GM21529 (cell line): ENCODE results near the gene ALDH7A1.
"Not testable (repeated sequence)": the region's sequence is repeated elsewhere in the genome, so short reads cannot be mapped to it uniquely, and the experiment has no call there.

Experiments
- ATAC-seq: cut with Tn5 transposase; IDR thresholded peaks from one replicate; pipeline ENCODE4 v1.9.1; 2021; ENCODE audit not compliant: unreplicated experiment

ALDH7A1 gene

GRCh38 chr5:126535856-126536545 lies 59.0 kb downstream of the ALDH7A1 start:
- no peak for ATAC-seq

- no peak for ATAC-seq
These were observed 60.5 kb downstream of the ALDH7A1 start for GRCh38 chr5:126534553-126534952.

GRCh38 chr5:126531543-126532120 lies 63.4 kb downstream of the ALDH7A1 start:
- no peak for ATAC-seq

- ATAC-seq = no peak
These were observed 67.1 kb downstream of the ALDH7A1 start for GRCh38 chr5:126527892-126528291.

- no peak for ATAC-seq
These were observed 67.9 kb downstream of the ALDH7A1 start for GRCh38 chr5:126527158-126527557.

GRCh38 chr5:126526493-126526892 lies 68.5 kb downstream of the ALDH7A1 start:
- ATAC-seq = no peak

- no peak for ATAC-seq
These were observed 69.3 kb downstream of the ALDH7A1 start for GRCh38 chr5:126525630-126526245.

GRCh38 chr5:126523818-126524510 lies 71.1 kb downstream of the ALDH7A1 start:
- ATAC-seq = no peak

- ATAC-seq = no peak
These were observed 73.9 kb downstream of the ALDH7A1 start for GRCh38 chr5:126521130-126521529.

- no peak for ATAC-seq
These were observed 74.4 kb downstream of the ALDH7A1 start for GRCh38 chr5:126520593-126520953.

- no peak for ATAC-seq
These were observed 75.1 kb downstream of the ALDH7A1 start for GRCh38 chr5:126519637-126520592.

GRCh38 chr5:126519223-126519622 lies 75.8 kb downstream of the ALDH7A1 start:
- ATAC-seq = not testable (repeated sequence)

GRCh38 chr5:126516852-126517251 lies 78.2 kb downstream of the ALDH7A1 start:
- ATAC-seq = no peak

GRCh38 chr5:126516133-126516532 lies 78.9 kb downstream of the ALDH7A1 start:
- ATAC-seq = no peak

- ATAC-seq = no peak
These were observed 79.7 kb downstream of the ALDH7A1 start for GRCh38 chr5:126515337-126515736.

GRCh38 chr5:126514558-126515141 lies 80.4 kb downstream of the ALDH7A1 start:
- no peak for ATAC-seq

GRCh38 chr5:126514131-126514557 lies 80.9 kb downstream of the ALDH7A1 start:
- ATAC-seq = no peak

- no peak for ATAC-seq
These were observed 81.3 kb downstream of the ALDH7A1 start for GRCh38 chr5:126513703-126514102.

GRCh38 chr5:126513302-126513701 lies 81.7 kb downstream of the ALDH7A1 start:
- ATAC-seq = no peak

- ATAC-seq = no peak
These were observed 82.6 kb downstream of the ALDH7A1 start for GRCh38 chr5:126512451-126512850.
